ENCODE data around the gene IFT81.
"Not testable (repeated sequence)": the region's sequence is repeated elsewhere in the genome, so short reads cannot be mapped to it uniquely, and the experiment has no call there.

The IFT81 gene

GRCh38 chr12:110251381-110251780 lies 127.2 kb downstream of the IFT81 start:
- Mint-ChIP-seq H3K27me3 (no peaks in the 10 kb centered on the region), H3K27ac (no peak overlapping the region), H3K9me3 (no peaks in the 10 kb centered on the region), H3K4me3 (no peak overlapping the region), H3K36me3 (no peaks in the 10 kb centered on the region), H3K4me1 (no peaks in the 10 kb centered on the region)
- no peak for ATAC-seq

GRCh38 chr12:110252716-110253115 lies 128.6 kb downstream of the IFT81 start:
- Mint-ChIP-seq H3K9me3 (no peaks in the 10 kb centered on the region), H3K27me3 (peaks cover 6% of the 10 kb centered on the region), H3K36me3 (no peaks in the 10 kb centered on the region), H3K4me1 (no peaks in the 10 kb centered on the region), H3K27ac (no peak overlapping the region), H3K4me3 (no peak overlapping the region)
- ATAC-seq = no peak

- Mint-ChIP-seq H3K4me1 (no peaks in the 10 kb centered on the region), H3K9me3 (no peaks in the 10 kb centered on the region), H3K4me3 (no peak overlapping the region), H3K27me3 (peaks cover 10% of the 10 kb centered on the region), H3K36me3 (no peaks in the 10 kb centered on the region), H3K27ac (no peak overlapping the region)
- ATAC-seq = no peak
These were observed 129.0 kb downstream of the IFT81 start for GRCh38 chr12:110253176-110253575.

GRCh38 chr12:110254971-110255540 lies 130.9 kb downstream of the IFT81 start:
- Mint-ChIP-seq H3K9me3 (no peaks in the 10 kb centered on the region), H3K4me3 (no peak overlapping the region), H3K27ac (no peak overlapping the region), H3K36me3 (no peaks in the 10 kb centered on the region), H3K4me1 (no peaks in the 10 kb centered on the region), H3K27me3 (peaks cover 16% of the 10 kb centered on the region)
- ATAC-seq = no peak

- H3K27ac Mint-ChIP-seq, H3K9me3 Mint-ChIP-seq, H3K4me1 Mint-ChIP-seq, ATAC-seq, H3K4me3 Mint-ChIP-seq, H3K36me3 Mint-ChIP-seq: not testable (repeated sequence)
- H3K27me3 Mint-ChIP-seq = peaks cover 16% of the 10 kb centered on the region
These were observed 131.8 kb downstream of the IFT81 start for GRCh38 chr12:110255890-110256456.

- ATAC-seq = no peak
- Mint-ChIP-seq H3K4me1 (no peaks in the 10 kb centered on the region), H3K36me3 (no peaks in the 10 kb centered on the region), H3K4me3 (no peak overlapping the region), H3K27ac (no peak overlapping the region), H3K9me3 (no peaks in the 10 kb centered on the region), H3K27me3 (peaks cover 16% of the 10 kb centered on the region)
These were observed 132.7 kb downstream of the IFT81 start for GRCh38 chr12:110256780-110257431.

GRCh38 chr12:110258466-110258865 lies 134.3 kb downstream of the IFT81 start:
- Mint-ChIP-seq H3K27me3 (peaks cover 16% of the 10 kb centered on the region), H3K4me3 (no peak overlapping the region), H3K36me3 (no peaks in the 10 kb centered on the region), H3K4me1 (no peaks in the 10 kb centered on the region), H3K27ac (no peak overlapping the region), H3K9me3 (no peaks in the 10 kb centered on the region)
- no peak for ATAC-seq

- peaks cover 12% of the 10 kb centered on the region for H3K27me3 Mint-ChIP-seq
- no peak overlapping the region for H3K27ac Mint-ChIP-seq
- H3K4me3 Mint-ChIP-seq = no peak overlapping the region
- H3K36me3 Mint-ChIP-seq = no peaks in the 10 kb centered on the region
- H3K4me1 Mint-ChIP-seq = no peaks in the 10 kb centered on the region
- no peaks in the 10 kb centered on the region for H3K9me3 Mint-ChIP-seq
- ATAC-seq = no peak
These were observed 138.6 kb downstream of the IFT81 start for GRCh38 chr12:110262442-110263388.

GRCh38 chr12:110266381-110266960 lies 142.3 kb downstream of the IFT81 start:
- H3K4me1 Mint-ChIP-seq = no peaks in the 10 kb centered on the region
- no peak overlapping the region for H3K4me3 Mint-ChIP-seq
- H3K36me3 Mint-ChIP-seq = no peaks in the 10 kb centered on the region
- no peak overlapping the region for H3K27ac Mint-ChIP-seq
- ATAC-seq = no peak
- H3K9me3 Mint-ChIP-seq = no peaks in the 10 kb centered on the region
- H3K27me3 Mint-ChIP-seq = peaks cover 25% of the 10 kb centered on the region

GRCh38 chr12:110266980-110267620 lies 142.9 kb downstream of the IFT81 start:
- Mint-ChIP-seq H3K9me3 (no peaks in the 10 kb centered on the region), H3K27me3 (peaks cover 29% of the 10 kb centered on the region), H3K4me1 (no peaks in the 10 kb centered on the region), H3K36me3 (no peaks in the 10 kb centered on the region), H3K4me3 (no peak overlapping the region), H3K27ac (no peak overlapping the region)
- no peak for ATAC-seq
